Fibroblast of upper back skin (primary cell): ENCODE results near the gene PHC2.

Source experiments
- DNase-seq: peaks from one replicate; pipeline ENCODE4 v3.0.0-alpha.2; 2013

Gene PHC2

DNA sequence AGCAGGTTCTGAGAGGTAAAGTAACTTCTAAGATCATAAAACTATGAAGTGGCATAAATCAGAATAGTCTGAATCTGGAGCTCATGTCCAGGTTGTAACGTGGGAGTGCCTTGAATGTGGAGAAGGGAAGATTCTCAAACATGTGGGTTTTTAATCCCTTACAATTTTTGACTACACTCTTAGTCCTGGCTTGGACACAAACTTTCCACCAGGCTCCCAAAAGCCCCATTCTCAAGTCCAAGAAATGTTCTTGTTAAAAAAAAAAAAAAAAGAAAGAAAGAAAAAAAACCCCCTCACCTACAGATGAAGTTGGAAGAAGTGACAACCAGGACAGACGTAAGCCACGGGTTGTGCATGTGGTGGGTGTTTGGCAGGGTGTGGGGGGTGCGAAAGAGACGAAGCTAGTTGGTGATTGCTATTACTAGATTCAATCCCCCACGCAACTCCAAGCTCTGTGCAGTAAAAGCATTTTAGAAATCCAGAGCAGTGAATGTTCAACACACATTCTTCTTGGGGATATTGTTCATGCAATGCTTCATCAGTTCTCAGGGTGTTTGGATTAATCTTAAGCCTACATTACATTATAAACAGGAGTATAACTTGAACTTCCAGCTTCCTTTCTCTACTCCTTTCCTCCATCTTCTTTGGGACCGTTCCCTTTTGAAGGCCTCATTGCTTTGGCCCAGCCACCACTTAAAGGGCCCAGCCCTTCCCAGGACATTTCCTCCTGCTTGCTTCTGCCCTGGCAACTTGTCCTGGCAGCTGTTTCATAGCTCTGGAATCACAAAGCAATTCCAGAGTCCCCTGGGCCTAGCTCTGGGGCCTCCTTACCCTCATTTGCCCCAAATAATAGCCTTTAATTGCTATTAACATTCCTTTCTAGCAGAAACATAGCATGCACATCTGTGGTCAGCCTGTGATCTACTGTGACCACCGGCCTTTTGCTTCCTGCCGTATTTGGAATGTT is 41.8 kb downstream of the PHC2 start:
- peak; percentile 93 for DNase-seq

DNA sequence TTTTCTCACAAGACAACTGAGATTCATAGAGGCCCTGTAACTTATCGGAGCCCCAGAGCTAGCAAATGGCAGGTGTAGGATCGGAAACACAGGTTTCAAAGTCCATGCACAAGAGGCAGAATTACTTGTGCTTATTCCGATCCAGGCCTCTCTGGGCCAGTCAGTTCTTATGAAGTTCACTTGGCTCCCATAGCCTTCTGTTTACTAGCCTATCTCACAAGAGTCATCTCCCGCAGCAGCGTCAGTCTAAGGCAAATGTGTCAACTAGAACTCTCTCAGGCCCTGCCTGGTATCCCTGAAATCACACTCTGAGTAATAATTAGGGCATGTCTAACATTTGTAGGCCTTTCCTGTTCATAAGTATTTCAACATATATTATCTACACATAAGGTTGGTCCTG is 43.3 kb downstream of the PHC2 start:
- peak; percentile 62 for DNase-seq

DNA sequence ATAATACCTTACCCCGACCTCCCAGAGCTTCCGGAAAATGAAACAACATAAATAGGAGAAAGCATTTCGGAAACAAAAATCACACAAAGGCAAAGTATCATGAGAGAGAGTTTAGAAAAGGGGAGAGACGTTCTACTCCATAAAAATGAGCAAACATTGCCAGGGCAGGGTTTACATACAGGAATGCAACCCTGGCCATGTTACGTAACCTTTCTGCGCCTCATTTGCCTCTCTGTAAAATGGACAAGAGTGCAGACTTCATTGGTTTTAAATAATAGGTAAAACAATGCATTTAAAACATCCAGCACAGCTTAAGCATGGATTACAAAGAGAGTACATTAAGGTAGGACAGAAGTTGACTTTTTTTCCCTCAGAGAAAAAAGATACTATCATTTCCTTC is 45.6 kb downstream of the PHC2 start:
- DNase-seq = no peak

DNA sequence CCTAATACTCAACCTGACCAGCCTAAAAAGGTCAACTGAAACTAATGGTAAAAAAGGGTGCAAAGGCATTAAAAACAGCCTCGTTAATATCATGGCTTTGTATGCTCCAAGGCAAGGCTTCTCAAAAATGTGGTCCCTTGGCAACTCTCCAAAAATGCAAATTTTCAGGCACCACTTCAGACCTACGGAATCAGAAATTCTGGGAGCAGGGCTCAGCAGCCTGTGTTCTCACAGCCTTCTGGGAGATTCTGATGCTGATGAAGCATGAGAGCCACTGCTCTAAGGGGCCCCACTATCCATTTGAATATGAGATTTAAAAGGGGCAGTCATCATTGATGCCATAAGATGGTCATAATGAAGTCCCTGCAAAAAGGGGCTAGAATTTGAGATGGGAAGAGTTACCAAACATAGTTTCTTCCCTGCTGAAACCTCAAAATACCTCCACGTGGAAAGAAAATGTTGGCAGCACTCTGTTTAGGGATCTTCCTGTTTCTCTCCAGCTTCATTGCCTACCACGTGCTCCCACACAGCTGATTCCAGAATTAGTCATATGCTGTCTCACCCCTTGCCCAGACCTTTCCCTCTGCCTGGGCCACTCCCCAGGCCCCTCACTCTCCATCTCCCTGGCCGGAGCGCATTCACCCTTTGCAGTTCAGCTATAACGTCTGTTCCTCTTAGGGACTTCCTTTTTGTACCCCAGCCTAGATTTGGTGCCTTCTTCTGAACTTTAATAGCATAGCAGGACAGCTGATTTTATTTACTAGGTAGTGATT is 46.7 kb downstream of the PHC2 start:
- DNase-seq = peak; percentile 84

DNA sequence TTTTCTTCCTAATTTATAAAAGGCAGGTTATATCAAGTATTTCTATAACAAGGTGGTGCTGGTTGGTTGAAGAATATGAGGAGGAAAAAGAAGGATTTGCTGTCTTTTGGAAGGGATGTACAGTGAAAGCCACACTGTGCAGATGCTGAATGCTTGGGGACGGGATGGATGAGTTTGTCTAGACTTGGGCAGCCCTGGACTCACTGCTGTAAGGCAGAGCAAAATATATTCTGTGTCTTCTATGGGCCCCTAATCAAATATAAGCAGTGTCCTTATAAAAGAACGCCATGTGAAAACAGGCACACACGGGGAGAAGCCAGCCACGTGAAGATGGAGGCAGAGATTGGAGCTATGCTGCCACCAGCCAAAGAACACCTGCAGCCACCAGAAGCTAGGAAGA is 47.4 kb downstream of the PHC2 start:
- DNase-seq = no peak

DNA sequence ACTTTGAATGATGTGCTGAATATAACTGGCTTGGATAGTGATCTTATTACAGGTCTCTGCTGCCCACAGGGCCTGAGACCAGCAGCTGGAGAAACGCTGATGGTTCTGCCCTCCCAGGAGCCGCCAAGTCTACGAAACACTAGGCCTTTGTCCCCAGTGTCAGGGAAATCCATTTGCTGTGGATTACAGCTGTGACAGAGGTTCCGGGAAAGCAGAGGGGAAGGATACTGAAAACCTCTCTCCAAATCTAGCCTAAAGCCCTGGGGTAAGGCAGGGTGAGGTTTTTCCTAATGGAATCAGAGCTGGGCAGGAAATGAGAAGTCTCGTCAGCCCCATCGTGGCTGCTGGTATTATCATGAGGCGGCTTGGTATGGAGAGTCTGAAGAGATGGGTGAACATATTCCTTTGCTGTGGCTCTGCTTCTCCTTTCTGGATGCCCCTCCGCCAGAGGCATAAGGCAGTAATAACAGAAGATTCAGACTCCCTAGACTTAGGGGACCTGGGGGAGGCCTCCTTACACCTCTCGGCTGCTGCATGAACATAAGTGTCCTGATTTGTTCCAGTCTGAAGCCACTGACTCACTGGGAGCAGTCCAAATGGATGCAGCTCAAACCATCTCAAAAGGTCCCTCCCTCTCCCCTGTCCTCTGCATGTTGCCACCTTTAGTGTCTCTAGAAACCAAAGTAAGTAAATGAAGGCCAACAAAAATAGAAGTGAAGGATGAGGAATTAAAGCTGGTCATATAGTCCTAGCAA is 48.1 kb downstream of the PHC2 start:
- DNase-seq = no peak

DNA sequence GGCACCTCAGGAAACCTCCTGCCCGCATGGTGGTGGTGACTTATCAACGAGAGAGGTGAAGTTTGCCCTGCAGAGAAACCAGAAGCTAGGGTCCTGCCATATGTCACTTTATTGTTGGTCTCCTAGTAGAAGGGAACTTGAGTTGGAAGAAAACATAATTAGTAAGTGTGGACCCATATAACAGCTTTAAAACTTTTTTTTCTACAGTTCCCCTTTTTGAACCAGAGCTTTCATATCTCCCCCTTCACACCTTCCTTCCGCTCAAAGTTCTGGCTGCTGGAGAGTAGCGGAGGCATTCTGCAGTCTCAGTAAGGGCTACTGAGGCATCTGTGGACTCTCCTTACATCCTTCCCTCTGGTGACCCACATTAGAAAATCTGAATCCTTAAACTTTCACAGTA is 48.9 kb downstream of the PHC2 start:
- DNase-seq = no peak

DNA sequence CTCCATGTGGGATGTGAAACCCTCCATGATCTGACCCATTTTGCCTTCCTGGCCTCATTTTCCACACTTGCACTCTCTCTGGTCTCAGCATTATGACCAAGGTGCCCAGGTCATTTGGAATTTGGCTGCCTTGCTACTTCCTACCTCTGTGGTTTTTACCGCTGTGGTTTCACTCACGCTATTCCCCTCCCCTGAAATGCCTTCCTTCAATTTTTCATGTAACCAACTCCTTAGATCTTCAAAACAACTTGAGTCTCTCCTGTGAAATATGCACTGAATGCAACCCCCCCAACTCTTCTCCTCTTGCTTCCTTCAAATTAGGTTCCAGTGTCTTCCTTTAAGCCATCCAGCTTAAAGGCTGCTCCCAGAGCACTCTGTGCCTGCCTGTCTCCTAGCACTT is 50.1 kb downstream of the PHC2 start:
- no peak for DNase-seq

DNA sequence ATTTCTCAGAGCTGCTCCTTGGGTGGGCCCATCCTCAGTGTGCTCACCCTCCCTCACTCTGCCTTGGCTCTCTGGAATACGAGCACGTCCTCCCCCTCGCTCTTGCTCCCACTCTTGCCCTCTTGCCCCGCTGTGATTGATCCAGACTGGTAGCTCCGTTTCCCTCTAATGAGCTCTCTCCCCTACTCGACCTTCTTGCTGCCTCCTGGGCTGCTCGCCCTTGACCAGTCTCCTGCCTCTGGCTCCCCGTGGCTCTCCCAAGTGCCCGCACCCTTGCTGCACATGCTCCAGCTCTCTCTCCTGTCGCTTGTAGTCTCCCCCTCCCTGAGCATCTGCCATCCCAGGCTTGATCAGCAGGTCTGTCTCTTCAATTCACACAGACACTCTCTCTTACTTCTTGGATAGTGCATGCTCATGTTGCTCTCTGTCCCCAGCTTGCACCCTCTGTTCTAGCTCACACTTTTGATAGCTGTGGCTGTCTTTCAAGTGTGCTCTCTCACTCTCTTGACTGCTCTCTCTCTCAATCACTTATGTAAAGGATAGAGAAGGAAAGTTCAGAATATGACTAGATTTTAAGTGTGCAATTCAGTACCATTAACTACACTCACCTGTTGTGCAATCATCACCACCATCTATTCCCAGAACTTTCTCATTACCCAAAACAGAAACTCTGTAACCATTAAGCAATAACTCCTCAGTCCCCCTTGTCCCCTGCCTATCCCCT is 51.1 kb downstream of the PHC2 start:
- DNase-seq = no peak

DNA sequence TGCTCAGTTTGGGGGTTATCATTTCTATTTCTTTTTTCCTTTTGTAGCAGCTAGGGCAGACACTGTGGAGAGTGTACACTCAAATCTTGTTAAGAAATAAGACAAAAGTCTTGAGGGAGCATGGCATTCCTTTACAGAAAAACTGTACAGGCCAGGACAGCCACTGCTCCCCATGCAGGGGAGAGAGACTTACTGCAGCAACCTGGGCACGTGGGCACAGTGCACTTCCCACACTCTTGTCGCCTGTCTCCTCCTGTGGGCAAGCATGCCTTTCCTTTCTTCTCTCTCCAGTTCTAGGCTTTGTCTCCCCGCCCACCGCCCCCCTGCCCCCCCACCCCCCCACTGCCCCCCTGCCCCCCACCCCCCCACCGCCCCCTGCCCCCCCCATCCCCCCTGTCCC is 51.9 kb downstream of the PHC2 start:
- DNase-seq = no peak

DNA sequence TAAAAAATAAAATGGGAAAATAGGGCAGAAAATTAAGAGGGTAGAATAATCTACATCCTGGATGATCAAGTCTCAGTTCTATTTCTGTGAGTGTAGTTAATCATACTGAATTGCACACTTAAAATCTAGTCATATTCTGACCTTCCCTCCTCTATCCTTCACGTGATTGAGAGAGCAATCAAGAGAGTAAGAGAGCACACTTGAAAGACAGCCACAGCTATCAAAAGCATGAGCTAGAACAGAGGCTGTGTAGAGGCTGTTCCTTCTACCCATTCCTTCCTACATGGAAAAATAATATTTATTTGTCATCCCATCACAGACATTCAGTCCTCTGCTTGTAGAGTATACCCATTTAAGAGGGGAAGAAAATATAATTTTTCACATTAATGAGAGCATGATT is 52.4 kb downstream of the PHC2 start:
- DNase-seq = no peak

DNA sequence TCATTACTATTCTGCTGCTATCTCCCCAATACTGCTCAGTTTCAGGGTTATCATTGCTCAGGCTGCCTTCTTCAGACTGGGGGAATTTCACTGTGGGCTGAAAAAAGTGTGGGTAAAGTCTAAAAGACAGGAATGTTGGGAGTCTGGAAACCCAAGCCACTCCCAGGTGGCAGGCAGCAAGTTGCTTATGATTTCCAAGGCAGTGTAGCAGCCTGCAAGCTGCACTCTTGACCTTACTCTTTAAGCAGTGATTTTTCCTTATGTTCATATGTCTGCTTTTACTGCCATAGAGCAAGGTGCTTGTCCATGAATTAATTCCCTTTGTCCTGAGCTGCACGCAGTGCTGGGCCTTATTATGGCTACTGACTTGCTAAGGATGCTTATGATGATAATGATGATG is 53.1 kb downstream of the PHC2 start:
- DNase-seq = no peak

DNA sequence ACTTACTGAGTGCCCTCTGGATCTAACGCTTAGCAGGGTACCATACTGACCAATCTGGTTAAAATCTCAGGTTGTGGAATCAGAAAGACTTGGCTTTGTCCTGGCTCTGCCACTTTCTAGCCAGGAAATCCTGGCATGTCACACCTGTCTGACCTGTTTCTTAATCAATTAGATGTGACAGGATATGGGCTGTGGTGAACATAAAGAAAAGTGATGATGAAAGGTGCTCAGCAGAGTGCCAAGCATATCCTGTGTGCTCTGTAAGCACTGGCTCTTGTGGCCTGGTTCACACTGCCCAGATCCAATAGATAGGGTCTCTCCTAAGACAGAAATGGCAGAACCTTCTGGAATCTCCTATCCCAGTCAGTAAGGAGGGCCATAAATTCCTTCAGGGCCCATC is 53.9 kb downstream of the PHC2 start:
- DNase-seq = no peak

DNA sequence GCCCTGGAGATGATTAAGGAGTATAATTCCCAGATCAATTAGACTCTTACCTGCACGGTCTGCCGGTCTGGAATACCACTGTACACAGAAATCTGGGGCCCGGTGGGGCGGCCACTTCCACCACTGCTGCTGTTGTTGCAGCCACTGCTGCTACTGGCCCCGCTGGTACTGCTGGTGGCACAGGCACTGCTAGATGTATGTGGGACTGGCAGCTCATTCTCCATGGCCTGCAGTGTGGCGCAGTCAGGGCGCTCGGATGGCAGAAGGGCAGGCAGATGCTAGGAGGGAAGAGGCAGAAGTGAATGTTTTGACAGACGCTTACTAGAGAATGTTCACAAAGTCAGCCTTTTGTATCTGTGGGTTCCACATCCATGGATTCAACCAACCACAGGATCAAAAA is 55.6 kb downstream of the PHC2 start:
- DNase-seq = no peak

DNA sequence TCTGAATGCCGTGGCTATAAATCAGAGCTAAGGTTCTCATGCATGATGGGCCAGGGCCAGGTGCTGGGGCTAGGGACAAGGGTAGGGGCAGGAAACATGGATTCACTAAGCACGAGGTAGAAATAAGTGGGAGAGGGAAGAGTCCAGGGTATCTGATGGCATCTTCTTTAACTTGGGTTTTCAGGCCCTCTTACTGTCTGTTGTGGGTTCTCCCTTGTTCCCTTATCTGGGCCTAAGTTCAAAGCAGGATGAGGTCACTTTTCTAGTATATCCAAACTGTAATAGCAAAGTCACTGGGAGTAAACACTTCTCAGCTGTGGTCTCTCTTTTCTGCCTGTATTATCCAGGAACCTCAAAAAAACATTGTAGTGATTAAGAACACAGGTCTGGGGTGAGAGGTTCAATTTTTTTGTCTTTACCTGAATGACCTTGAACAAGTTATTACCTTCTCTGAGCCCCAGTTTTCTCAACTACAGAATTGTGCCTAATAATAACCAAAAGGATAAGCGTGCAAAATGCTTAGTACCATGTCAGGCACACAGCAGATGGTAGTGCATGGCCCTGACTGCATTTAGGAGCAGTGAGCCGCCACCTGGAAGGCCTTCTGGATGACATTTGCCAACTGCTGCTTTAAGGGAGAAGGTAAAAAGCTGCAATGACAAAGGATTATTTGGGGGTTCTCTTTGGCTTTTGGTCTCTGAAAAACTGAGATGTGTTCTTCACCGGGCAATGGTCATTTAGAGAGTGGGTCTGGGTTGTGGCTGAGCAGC is 56.4 kb downstream of the PHC2 start:
- no peak for DNase-seq

DNA sequence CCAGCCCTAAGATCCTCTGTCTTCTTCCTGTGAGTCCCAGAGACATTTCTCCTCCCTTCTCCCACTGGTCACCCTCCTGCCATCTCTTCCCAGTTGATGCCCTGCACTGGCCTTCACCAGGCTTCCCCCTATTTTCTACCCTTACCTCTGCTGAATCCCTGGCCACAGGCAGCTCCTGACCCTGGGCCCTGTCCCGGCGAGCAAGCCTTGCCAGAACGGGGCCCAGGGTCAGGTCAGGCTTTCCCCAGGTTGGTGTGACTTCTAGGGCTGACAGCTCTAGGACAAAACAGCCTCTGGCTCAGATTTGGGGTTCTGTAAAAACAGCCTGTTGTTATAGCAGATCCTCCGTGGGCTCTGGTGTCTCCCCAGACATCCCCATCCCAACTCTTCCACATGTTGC is 57.3 kb downstream of the PHC2 start:
- no peak for DNase-seq

DNA sequence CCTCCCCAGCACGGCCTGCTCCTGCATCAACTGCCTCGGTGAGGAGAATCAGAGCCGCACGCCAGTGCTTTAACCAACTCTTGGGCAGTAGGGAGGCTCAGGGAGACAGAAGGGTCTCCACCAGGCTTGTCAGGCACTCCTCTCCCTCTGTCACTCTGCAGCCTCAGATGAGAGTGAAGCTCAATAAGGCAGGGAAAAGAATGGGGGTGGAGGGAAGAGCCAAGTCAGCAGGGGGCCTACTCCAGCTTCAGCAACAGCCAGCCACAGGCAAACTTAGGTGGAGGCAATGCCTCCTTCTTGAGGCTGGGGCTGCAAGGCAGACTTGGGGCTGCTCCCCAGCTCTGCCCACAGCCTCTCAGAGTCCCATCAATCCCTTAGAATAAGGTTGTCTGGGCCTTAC is 58.2 kb downstream of the PHC2 start:
- no peak for DNase-seq

DNA sequence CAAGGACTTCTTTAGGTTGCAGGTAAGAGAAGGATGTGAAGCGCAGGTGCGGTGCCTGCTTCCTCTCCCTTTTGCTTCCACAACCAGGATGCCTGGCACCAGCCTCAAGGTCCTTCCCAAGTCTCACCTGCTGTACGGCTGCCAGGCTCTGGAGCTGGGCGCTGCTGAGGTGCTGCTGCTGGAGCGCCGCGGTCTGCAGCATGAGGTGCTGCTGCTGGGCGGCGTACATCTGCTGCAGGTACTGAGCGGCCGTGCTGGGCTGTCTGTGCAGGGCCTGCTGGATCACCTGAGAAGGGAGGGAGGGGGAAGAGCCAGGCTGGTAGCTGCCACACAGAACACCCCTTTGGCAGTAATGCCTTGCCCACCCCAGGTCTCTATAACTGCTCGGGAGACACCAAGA is 58.7 kb downstream of the PHC2 start:
- no peak for DNase-seq

DNA sequence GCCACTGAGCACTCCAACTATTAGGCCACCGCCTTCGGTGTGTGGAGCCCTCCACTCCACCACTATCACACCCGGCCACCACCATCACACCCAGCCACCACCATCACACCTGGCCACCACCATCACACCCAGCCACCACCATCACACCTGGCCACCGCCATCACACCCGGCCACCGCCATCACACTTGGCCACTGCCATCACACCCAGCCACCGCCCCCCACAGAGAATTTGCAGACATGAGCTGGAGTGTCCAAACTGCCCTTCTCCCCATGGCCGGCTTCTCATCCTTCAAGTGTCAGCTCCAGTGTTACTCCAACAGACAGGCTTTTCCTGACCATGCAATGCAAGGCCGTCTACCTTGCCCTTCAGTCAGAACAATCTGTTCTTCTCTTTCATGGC is 59.6 kb downstream of the PHC2 start:
- DNase-seq = no peak

DNA sequence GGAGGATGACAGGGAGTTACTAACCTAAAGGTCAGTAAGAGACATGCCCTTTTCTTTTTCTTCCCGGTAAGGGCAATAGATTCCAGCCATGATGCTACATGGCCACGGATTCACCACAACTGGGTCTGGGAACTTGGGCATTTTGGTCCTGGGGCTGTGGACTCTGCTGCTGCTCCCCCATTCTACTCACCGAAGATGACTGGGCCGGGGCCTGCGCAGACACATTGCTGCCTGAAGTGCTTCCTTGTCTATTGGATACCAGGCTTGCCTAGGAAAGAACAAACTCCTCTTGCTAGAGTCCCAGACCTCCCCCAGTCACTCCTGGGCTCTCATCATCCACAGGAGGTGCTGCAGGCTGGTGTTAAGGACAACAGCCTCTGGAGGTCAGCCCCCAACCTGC is 60.1 kb downstream of the PHC2 start:
- DNase-seq = no peak

DNA sequence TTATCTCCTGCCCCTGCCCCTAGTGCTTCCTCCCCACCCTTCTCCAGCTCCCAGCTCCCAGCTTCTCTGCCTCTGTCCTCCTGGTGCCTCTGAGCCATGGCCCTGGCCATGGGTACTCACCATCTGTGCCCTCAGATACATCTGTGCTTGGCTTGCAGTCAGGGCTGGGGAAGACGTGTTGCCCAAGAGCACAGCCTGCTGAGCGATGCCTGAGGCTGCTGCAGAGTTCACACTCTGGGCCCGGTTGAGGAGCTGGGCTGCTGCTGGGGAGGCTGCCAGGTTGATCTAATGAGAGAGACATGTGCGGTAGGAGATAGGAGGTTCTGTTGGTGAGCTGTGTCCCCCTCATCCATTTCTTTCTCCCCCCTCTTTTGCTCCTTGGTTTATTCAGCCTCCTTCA is 60.6 kb downstream of the PHC2 start:
- peak; percentile 51 for DNase-seq

DNA sequence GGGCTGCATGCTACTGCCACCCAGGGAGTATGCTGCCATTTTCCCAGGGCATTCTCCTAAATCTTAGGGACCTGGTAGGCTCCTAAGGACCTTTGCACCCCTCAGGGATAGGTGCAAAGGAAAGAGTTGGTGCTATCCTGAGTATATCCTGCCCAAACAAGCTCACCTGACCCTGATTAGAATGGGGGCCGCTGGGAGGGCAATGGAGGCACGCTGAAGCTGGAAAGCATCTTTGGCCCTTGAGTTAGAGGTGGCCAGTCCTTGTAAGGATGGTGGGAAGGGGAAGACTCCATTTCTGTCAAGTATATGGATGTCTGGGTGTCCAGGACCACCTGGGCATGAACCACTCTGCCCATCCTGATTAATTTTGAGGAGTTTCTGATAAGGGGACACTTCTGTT is 61.1 kb downstream of the PHC2 start:
- DNase-seq = no peak
